Astrocyte of the hippocampus (primary cell): Measurements from ENCODE around the gene BMP8B.
"Not testable (repeated sequence)": the region's sequence is repeated elsewhere in the genome, so short reads cannot be mapped to it uniquely, and the experiment has no call there.

Experiments
- DNase-seq: peaks from one replicate; pipeline ENCODE4 v3.0.0; 2011; ENCODE audit warnings: low read depth, low spot score

Gene BMP8B

GRCh38 chr1:39778463-39779099 is 10.1 kb downstream of the BMP8B start:
- DNase-seq, result not testable (repeated sequence)

DNA sequence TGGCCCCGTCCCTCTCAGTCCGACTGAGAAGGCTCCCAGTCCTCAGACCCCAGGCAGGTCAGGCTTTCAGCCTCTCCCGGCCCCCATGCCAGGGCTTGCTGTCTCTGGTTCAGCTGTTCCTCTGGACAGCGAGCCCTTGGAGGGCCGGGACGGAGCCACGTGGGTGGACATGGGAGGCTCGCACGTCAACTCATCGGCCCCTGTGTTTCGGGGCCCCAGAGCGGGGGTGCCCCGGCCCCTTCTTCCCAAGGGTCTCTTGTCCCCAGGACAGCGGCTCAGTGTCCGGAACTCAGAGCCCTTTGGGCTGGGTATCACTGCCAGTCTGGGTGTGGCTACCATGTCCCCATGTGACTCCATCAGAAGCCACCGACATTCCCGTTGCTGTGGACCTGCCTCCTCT is 10.8 kb downstream of the BMP8B start:
- not testable (repeated sequence) for DNase-seq

GRCh38 chr1:39777306-39777705 is 11.4 kb downstream of the BMP8B start:
- DNase-seq, result no peak

DNA sequence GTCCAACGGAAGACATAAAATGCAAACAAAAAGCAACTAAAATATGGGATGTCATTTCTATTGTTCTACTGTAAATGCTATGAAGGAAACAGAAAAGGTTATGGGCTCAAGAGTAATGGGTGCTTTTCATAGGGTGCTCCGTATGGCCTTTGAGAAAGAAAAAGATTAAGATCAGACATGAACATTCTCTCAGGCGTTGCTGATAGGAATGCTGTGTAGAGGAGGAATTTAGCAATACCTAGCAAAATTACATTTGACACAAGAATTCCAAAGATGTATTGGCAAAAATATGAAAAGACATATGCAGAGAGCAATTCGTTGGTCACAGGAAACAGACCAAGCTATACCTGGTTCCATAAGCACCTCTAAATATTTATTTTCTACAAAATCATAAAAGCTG is 11.8 kb downstream of the BMP8B start:
- no peak for DNase-seq

DNA sequence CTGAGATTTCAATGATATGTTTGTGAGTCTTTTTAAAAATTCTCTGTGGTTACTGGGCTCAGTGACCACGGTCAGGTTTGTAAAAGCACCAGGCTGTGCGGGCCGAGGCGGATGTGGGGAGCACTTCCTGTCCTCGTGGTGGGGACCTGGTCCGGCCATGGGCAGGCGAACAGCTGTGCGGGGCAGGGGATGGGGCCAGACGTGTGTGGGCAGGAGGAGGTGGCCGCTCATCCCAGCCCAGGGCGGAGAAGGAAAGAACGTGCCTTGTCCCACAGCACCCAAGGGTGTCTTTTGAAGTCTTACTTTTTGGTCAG is 12.3 kb downstream of the BMP8B start:
- DNase-seq, result no peak

DNA sequence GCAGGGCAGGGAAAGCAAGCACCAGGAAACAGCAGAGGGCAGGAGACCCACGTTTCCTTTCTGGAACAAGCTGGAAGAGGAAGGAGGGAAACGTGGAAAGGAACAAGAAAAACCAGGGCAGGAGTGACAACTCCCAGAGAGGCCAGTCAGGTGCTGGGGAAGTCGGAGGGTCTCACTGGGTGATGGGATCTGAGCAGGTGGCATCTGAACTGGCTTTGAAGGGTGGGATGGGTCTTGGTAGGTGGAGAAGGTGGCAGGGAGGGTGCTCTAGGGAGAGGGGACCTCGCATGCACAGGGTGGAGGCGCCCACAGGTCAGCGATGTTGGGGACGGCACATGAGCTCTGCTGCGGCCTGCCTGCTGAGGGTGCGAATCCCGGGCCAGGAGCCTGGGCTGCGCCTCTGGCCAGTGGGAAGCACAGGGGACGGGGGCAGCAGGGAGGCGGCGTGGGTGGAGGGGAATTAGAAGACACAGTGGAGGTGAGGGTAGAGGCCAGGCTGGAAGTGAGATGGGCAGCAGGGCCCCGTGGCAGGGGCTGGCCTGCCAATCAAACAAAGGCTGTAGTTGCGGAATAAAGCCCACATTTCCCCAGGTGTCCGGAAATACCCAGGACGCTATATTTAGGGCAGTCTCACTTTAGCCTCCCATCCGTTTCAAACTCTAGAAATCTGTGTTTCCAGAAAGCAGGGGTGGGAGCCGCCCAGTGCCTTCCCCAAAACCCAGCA is 12.8 kb downstream of the BMP8B start:
- not testable (repeated sequence) for DNase-seq

DNA sequence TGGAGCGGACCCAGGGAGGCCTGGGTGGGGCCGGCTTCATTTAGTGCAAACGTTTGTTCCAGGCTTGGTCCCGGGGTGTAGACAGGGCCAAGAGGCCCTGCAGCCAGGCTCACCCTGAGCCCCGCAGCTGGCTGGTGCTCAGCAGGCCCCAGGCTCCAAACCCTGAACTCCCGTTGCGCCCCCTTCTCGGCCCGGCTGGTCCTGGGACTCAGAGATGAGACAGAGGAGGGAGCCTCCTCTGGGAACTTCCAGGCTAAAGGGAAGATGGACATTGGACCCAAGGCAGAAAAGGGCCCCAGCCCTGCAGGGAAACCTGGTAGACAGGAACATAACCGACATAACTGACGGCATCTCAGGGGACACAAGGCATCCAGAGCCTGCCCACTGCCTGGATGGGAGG is 13.5 kb downstream of the BMP8B start:
- DNase-seq, result not testable (repeated sequence)

DNA sequence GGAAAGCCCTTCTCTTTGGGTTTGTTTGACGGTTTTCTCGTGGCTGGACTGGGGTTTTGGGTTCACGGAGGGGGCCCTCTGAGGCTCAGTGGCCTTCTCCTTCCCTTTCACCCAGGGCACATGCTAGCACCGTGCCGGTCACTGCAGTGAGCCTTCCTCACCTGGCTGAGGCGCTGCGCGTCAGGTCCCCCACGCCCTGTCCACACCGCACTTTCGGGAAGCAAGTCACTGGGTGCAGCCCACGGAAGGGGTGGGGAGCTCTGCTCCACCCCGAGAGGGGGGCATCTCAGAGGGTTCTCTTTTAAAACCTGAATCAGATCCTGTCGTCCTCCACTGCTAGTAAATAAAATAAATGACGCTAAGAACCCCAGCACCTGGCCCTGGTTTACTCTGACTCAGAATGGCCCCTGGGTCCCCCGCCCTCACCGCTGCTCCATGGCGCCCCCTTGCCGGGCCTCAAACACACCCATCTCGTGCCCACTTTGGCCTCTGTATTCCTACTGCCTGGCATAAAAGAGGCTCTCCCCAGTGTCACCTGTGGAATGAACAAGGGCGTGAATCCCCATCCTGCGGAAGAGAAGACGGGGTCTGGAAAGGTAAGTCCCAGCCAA is 15.2 kb downstream of the BMP8B start:
- not testable (repeated sequence) for DNase-seq

DNA sequence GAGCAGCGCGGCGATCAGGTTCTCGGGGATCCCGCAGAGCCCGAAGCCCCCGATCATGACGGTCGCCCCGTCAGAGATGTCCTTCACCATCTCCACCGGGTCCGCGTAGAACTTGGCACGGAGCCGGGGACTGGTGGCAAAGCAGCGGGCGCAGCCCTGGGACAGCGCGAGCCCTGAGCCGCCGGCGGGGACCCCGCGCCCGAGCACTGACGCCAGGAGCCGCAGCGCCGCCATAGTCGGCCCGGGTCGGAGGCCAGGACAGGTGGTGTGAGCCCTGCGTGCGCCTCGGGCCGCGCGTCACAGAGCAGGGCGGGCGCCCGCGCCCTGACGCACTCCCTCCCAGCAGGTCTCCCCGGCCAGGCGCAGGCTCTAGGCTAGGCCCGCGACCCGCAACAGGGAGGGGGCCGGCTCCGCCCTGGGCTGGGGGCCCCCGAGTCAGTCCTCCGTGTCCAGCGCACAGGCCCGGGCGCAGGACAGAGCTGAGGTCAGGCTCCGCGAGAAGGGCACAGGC is 17.6 kb downstream of the BMP8B start, which contains the start of gene OXCT2:
TSS of gene OXCT2 (minus strand) at position 327 of the 511 bp plus-strand sequence. CDS start at position 234, 93 bp downstream.
- not testable (repeated sequence) for DNase-seq

- not testable (repeated sequence) for DNase-seq
Measured at GRCh38 chr1:39770100-39771021, 18.3 kb downstream of the BMP8B start.

DNA sequence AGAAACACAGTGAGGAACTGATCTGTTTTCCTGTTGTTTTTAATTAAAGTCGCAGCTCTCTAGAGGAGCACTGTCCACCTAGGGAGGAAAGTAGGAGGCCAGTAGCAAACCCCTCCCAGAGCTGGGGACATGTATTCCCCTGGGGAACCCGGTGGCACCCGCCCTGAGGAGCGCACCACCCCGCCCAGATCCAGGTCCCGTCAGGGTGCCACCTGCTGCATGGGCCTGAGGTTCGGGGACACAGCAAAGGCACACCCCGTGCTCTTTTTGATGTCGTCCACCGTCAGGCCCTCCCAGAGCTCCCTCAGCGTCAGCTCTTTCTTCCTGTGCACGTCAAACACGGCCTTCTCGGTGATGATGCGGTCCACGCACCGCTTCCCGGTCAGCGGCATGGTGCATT is 19.2 kb downstream of the BMP8B start:
- not testable (repeated sequence) for DNase-seq

- not testable (repeated sequence) for DNase-seq
Measured at GRCh38 chr1:39766466-39766865, 22.2 kb downstream of the BMP8B start.

DNA sequence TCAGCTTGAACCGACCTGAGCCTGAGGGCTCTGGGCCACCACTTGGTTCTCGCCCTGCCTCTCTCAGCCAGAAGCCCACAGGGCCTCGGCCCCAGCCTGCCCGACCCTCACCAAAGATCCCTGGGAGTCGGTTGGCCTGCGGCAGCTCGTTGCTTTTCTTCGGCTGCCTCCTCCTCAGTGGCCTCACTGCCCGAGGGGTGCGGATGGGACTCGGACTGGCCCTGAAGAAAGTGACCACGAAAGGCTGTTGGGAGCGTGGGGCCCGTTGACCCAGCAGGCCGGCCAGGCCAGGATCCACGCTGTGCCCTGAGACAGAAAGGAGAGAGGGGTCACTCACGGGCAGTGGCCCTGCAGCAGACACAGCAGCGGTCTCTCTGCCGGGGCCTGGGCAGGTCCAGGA is 24.2 kb downstream of the BMP8B start:
- DNase-seq, result not testable (repeated sequence)

DNA sequence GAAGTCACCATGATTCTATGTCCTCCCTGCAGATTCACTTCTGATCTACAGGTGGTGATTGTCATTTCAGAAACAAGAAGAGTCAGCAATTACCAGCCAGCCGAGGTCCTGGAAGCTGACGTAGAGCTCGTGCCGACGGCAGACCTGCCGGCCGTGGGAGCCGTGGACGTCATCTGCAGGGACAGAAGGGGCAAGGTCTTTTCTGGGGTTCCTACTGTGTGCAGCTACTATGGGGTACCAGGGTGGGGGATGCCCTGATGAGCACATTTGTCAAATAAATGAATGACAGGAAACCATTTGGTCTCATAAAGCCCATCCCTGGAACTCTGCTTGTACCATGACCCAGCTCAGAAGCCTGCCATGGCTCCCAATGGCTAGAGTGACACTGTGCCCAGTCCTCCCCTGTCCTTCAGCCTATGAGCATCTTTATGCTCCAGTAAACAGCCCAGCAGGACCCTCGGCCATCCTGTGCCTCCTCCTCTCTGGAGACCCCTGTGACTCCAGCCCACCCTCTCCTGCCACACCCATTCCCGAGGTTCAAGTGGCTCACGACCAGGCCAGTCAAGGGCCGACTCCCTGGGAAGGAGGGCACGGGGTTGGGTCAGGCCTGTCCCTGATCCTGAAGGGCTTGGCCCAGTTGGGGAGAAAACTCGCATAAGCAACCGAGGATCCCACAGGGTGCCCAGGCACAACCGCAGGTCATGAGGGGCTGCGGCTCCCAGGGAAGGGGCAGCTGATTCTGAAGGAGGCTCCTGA is 24.9 kb downstream of the BMP8B start:
- not testable (repeated sequence) for DNase-seq

DNA sequence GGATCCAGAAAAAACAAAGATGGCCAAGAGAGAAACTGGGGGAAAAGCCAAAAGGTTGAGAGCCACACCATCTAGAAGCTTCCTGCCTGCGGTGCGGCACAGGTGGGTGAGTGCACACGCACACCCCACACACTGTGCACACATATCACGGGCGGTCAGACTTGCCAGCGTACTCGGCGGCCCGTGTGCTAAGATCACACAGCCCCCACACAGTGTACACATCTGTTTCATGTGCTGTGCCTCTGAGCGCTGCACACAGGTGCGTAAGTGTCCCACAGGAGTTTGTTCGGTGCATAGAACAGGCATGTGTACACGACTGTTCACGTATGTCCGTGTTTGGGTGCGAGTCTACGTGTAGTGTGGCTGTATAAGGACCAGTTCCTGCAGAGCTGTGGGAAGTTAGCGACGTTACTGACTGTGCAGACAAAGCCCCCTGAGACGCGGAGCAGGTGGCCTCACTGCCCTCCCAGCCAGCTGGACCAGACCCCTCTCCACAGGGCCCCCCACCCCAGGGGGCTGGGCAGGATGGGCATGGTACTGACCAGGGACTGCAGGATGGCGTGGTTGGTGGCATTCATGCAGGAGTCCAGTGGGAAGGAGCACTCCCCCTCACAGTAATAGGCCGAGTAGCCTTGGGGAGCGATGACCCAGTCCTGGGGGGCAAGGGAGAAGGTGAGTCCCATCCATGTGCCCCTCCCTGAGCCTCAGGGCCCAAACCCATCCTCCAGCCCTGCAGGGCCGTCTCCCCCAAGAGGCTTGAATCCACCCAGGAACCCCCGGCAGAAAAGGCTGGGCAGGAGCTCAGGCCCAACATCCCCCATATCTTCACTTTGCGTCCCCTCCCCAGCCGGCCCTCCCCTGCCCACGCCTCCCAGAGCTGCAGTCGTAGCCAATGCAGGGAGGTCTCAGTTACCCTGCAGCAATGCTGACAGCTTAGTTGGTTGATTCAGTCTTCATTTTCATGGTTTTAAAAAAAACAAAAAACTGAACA is 25.8 kb downstream of the BMP8B start:
- DNase-seq, result no peak

DNA sequence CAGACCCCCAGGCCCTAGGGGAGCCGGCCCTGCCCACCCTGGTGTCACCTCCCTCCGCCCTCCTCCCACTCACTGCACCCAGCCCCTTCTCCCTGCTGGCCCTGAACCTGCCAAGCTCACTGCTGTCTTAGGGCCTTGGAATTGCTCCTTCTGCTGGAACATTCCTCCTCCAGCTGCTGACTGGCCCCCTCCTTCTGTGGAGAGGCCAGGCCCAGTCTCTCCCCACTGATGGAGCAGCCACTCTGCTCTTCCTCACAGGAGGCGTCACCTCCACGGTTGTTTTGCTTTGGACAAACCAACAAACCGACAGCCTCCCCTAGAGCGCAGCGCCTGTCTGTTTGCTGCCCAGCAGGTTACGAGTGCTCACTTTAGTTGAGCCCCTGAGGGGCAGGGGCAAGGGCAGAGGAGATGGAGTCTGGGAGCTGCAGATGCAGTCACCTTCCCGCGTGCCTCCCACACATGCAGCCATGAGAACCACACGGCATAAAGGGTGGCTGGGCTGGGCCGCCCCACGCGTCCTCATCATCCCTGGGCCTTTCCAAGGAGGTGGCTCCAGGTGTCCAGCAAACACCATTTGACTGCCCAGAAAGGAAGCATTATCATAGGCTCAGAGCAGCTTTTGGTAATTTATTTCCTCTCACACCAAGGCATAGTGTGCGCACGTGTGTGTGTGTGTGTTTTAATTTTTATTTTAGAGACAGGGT is 27.0 kb downstream of the BMP8B start:
- no peak for DNase-seq

- DNase-seq, result no peak
Measured at GRCh38 chr1:39761016-39761415, 27.6 kb downstream of the BMP8B start.

GRCh38 chr1:39760074-39761008 is 28.3 kb downstream of the BMP8B start:
- DNase-seq, result no peak
